ENCODE measurements around the gene RPL27A.

The RPL27A gene

GRCh38 chr11:8685820-8686219, 3.2 kb downstream of the RPL27A start:
- TF ChIP-seq CTCF (IDR thresholded peaks at IDR 0.05; ENCODE audit: extremely low read depth, missing control alignments) = no peak
- DNase-seq (ENCODE audit: low spot score) = no peak

GRCh38 chr11:8686325-8686724, 3.7 kb downstream of the RPL27A start:
- no peak for TF ChIP-seq CTCF (IDR thresholded peaks at IDR 0.05; ENCODE audit: extremely low read depth, missing control alignments)
- no peak for DNase-seq (ENCODE audit: low spot score)

GRCh38 chr11:8688414-8689362, 6.1 kb downstream of the RPL27A start:
- TF ChIP-seq CTCF (IDR thresholded peaks at IDR 0.05; ENCODE audit: extremely low read depth, missing control alignments) = no peak
- peak; percentile 93 for DNase-seq (ENCODE audit: low spot score)

- no peak for DNase-seq (ENCODE audit: low spot score)
- no peak for TF ChIP-seq CTCF (IDR thresholded peaks at IDR 0.05; ENCODE audit: extremely low read depth, missing control alignments)
Measured at GRCh38 chr11:8689726-8690255, 7.2 kb downstream of the RPL27A start.

- DNase-seq (ENCODE audit: low spot score) = no peak
- no peak for TF ChIP-seq CTCF (IDR thresholded peaks at IDR 0.05; ENCODE audit: extremely low read depth, missing control alignments)
Measured at GRCh38 chr11:8690374-8691342, 8.1 kb downstream of the RPL27A start.

GRCh38 chr11:8691601-8692000, 9.0 kb downstream of the RPL27A start:
- no peak for TF ChIP-seq CTCF (IDR thresholded peaks at IDR 0.05; ENCODE audit: extremely low read depth, missing control alignments)
- no peak for DNase-seq (ENCODE audit: low spot score)

Data from GM20000 (cell line).